ENCODE data around the gene CLOCK.

Gene CLOCK

DNA sequence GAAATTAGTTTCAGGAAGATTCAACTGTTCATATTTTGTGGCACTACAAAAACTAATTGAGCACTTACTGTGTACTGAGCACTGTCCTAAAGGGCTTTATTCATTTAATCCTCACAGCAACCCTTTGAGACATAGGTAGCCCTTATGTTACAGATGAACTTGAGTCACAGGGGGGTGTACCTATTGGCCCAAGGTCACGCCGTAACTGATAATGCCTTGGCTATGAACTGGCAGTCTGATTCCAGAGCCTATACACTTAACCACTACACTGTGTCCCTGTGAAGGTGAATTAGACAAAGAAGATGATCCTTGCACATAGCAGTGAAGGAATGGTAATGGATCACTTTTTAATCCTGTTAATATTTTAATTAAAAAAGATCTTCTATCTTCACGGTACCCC, 138.9 kb downstream of the CLOCK start:
- no peak for DNase-seq

DNA sequence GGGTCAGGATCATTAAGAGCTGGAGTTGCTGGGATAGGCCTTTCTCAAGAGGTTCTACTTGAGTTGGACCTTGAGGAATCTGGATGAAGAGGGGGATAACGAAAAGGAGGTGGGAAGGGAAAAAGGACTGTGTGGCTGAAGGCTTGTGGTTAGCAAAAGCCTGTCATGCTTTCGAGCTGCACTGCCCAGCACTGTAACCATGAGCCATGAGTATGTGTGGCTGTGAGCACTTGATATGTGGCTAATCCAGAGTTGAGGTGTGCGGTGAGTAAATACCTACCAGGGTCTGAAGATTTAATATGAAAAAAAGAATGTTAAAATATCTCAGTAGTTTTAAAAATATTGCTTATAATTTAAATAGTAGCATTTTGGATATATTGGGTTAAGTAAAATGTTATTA, 139.6 kb downstream of the CLOCK start:
- DNase-seq = no peak

- no peak for DNase-seq
These were observed 140.2 kb downstream of the CLOCK start for GRCh38 chr4:55406545-55406944.

DNA sequence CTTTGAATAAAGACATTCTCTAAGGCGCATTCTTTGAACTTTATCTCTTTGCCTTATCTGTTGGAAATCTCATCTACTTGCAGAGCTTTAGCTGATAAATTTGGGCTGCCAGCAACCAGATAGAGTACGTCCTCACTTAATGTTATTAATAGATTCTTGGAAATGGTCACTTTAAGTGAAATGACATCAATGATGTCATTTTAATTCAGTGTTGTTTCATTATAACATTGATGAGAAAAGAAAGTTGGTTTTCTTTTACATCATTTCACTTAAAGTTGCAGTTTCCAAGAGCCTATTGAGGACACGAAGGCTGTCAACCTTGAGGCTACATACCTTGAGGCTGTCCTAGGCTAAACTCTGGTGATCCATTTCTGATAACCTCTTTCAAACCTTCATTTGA, 141.6 kb downstream of the CLOCK start:
- DNase-seq = no peak

DNA sequence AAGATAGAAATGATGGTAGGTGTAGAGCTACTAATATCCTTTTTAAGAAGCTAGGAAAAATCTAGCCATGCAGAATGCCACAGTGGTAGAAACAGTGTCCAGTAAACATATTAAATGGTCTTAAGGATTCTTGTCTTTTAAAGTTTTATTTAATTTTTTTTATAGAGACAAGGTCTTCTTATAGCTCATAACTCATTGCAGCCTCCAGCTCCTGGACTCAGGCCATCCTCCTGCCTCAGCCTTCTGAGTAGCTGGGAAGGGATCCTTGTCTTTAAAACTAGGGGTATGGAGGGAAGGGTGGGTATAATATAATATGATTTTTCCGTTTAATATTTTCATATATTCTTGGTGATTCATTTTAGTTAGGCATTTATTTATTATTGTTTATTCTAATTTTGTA, 147.1 kb downstream of the CLOCK start:
- DNase-seq = no peak

DNA sequence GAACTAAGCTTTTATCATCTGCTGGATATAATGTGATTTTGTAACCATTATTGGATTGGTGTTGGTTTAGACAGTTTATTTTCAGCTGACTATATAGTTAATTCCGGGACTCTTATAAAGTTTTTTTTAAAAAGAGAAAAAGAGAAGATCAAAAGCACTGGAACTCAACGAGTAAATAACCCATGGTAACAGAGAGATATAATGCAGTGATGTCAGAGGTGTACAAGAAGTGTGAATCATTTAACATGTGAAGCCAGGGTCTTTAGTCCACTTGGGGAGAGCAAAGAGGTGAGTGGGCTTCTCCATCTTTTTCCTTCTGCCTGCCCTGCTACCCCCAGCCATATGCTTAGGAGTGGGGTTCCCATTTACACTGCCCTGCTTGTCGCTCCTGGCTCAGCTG, 147.7 kb downstream of the CLOCK start:
- no peak for DNase-seq

DNA sequence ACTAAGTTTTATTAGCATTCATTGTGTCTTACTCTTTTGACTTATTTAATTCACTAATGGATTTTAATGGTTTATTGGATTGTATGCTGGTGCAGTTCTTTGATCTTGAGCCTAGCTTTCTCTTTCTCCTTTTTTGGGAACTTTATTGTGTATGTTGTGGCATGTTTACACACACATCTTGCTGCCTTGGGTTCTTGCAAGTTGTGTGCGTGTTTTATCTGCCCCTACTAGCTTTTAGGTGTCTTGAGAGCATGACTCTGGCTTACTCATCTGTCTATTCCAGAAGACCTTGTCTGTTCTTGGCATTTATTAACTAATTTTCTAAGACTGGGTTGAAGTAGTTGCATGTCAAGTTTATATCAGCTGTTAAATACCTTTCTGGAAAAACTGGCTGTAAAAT, 148.2 kb downstream of the CLOCK start:
- no peak for DNase-seq

GRCh38 chr4:55397520-55398321, 149.0 kb downstream of the CLOCK start:
- DNase-seq = no peak

GRCh38 chr4:55397126-55397436, 149.6 kb downstream of the CLOCK start:
- no peak for DNase-seq

- DNase-seq = peak; percentile 62
These were observed 150.2 kb downstream of the CLOCK start for GRCh38 chr4:55396308-55397125.

DNA sequence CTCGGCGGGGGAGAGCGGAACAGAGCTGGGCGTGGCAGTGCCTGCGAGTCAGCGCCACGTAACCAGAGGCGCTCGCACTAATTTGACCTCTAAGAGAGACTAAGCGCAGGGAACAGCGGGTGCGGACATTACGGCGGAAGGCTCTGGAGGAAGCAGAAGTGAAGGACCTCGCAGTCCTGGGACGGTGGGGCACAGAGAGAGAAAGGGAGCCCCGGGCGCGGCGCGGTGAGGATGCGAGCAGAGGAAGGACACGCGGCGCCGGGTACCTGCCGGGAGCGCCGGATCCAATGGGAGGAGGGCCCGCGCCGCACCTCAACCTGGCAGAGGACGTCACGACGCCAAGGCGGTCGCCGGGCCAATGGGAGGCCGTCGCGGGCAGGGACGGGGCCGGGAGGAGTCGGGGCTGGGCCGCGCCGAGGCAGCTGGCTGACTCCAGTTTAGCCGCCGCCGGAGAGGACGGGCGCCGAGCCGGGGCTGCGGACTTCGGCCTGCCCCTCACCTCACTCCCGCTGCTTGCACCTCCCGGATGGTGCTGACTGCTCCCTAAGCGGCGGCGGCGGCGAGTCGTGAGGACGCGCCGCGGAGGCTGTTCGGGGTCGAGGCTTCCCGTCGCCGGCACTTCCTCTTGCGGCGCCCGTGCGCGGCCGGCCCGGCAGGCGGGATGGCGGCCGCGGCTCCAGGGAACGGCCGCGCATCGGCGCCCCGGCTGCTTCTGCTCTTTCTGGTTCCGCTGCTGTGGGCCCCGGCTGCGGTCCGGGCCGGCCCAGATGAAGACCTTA, 151.0 kb downstream of the CLOCK start, which contains the start of gene TMEM165:
TMEM165 (plus strand) TSS at position 429 of the 779 bp plus-strand sequence; CDS start at position 662, 233 bp downstream.
- peak; percentile 94 for DNase-seq

GRCh38 chr4:55395218-55395528, 151.5 kb downstream of the CLOCK start:
- DNase-seq = no peak

DNA sequence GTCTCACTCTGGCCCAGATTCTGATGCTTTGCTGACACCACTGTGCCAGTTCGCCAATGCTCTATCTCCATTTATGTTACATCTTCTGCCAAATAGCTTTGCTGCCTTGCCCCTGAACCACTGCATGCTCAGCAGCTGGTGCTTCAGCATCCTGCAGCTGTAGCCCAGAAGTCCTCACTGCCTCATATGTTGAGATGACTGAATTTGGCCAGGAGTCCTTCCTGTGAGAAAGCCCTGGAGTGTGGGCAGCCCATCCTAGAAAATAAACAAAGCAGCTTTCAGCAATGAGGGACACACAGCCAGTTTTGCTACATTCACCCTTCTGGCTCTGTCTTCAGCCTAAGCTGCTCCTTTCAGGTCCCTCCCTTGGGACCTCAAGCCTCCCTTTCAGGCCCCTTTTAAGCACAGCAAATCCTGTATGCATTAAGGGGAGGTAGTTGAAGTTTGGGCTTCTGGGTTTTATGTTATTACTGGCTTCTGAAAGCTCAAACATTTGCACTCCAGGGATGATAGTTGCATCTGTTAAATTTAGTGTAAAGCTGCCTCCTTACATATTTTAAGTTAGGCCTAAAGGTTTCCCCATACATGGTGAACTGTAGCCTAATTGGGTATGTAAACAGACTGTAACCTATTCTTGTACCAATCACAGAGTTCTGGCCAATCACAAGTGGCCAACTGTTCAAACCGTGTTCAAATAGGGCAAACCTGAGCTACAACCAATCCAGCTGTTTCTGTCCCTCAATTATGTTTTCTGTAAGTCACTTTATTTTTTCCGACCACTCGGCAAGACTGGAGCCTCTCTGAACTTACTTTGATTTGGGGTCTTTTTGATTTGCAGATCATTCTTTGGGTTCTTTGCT, 153.0 kb downstream of the CLOCK start:
- peak; percentile 19 for DNase-seq

GRCh38 chr4:55386840-55387239, 159.9 kb downstream of the CLOCK start:
- no peak for DNase-seq

DNA sequence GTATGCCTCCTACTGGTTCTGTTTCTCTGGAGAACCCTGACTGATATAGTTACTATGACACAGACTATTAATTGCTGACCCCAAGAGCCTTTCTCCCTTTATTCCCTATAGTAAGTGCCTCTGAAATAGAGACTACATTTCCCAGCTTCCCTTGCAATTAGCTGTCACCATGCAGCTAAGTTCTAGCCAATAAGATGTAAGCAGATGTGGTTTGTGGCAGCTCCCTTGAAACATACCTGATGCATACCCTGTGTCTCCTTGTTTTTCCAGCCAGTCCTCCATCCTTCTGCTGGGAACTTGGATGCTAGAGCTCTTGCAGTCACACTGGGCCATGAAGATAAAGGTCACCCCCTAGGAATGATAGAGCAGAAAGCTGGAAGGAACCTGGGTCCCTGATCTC, 160.6 kb downstream of the CLOCK start:
- peak; percentile 42 for DNase-seq

DNA sequence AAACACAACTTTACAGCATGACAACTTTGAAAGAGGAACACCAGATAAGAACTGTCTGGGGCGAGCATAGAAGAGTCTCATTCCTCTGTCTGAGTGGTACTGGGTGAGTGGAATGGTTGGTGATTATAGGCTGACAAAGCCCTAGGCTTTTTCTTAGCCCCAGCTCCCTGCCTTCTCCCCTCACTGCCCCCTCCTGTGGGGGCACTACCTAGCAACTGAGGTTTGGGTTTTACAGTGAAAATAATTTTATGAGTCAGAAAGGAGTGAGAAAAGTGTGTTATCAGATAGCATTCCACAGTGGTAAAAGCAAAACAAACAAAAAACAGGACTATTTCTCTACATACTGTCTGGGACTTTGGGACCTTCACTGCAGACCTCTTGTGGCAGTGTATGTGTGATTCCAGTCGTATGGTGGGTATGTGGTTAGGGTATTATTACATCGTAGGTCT, 161.5 kb downstream of the CLOCK start:
- no peak for DNase-seq

DNA sequence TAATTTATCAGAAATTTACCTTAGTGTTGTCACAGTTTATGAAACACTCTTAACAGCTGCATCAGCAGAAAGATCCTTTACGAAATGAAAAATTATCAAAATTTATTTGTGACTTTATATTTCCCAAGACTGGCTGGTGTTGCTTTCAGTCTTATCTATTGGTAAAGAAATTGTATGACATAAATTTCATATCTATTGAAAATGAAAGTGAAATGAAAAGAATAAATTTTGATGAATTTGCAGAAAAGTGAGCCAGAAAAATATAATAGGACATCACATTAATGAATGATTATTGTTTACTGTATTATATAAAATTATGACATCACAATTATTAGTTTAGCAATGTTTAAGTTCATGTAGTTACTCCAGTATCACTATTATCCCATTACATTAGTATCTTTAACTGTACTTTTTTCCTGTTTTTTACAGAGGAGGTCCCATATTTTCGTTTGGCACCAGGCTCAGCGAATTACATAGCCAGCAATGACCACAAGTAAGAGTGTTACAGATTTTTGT, 164.2 kb downstream of the CLOCK start:
- DNase-seq = no peak

DNA sequence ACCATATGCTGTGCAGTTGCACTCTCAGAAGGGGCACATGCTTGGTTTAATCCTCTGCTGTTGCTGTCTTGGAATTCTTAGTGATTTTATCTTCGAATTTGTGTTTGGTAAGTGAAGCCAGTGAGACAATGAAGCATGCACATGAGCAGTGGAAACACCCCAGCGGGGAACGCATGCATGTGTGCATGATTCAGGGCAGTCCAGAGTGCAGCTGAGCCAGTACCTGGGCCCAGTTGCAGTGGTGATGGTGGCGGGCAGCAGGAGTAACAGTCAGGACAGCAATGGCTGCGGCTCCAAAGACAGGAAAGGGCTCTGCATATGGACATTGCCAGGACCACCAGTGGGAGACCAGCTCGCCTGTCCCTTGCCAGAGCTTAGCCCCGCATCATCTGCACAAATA, 165.2 kb downstream of the CLOCK start:
- no peak for DNase-seq

DNA sequence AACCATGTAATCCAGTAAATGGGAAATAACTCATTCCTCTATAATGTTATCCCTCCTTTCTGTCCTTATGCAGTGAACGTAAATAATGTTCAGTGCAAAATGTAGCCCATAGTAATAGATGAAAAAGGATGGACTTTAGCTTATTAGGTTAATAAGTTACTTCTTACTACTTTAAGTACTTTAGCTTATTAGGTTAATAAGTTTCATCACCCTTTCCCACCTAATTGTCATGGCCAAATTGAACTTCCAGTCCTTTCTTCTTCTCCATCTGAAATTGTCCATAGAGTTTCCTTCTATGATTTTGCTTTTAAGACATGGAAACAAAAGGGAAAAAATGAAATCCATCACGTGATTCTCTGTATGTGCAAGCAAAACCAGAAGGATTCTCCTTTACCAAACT, 166.1 kb downstream of the CLOCK start:
- no peak for DNase-seq

GRCh38 chr4:55378617-55379467, 167.9 kb downstream of the CLOCK start:
- DNase-seq = no peak
